GM19023 (cell line): ENCODE measurements around the gene EFNB1.

Experiments
- ATAC-seq: cut with Tn5 transposase; IDR thresholded peaks from one replicate; pipeline ENCODE4 v1.9.1; 2021; ENCODE audit warnings: mild to moderate bottlenecking, moderate library complexity; ENCODE audit not compliant: unreplicated experiment

Gene EFNB1

GRCh38 chrX:68880846-68881552 is 52.2 kb downstream of the EFNB1 start:
- ATAC-seq, result no peak

GRCh38 chrX:68881911-68882310 is 53.1 kb downstream of the EFNB1 start:
- ATAC-seq, result no peak

GRCh38 chrX:68883800-68884199 is 55.0 kb downstream of the EFNB1 start:
- no peak for ATAC-seq

GRCh38 chrX:68889249-68889648 is 60.4 kb downstream of the EFNB1 start:
- no peak for ATAC-seq
